Neural cell (in vitro differentiated cells): ENCODE results near the gene NR5A2. TPM values are rescaled to one million over a fixed set of nuclear protein-coding genes. Genes with fewer than 3 reads are reported as not detected.

Experiments used
- H2AFZ ChIP-seq: fragments of 200-600, 300-800 bp; sonication (generic), shearing (Covaris generic); 2 replicates; pipeline ENCODE4 v1.6.0; 2014; ENCODE audit warnings: low read depth, mild to moderate bottlenecking, antibody characterized with exemption, low read length, moderate library complexity
- H3F3A ChIP-seq: fragments of 200-600 bp; shearing (Covaris generic); 2 replicates; pipeline ENCODE4 v1.6.1; 2016; ENCODE audit warnings: mild to moderate bottlenecking, moderate library complexity, mixed read lengths, antibody characterized with exemption, low read length; ENCODE audit not compliant: insufficient read depth, poor library complexity, severe bottlenecking
- H3K27ac ChIP-seq: fragments of 200-600, 300-800 bp; sonication (generic), shearing (Covaris generic); 2 replicates; pipeline ENCODE4 v1.5.1; 2014; ENCODE audit warnings: mild to moderate bottlenecking, low read length, moderate library complexity
- H3K27me3 ChIP-seq: fragments of 300-800, 200-600 bp; sonication (generic), shearing (Covaris generic); 2 replicates; pipeline ENCODE4 v1.6.0; 2014; ENCODE audit warnings: mild to moderate bottlenecking, low read depth, low read length, moderate library complexity; ENCODE audit not compliant: insufficient read depth
- H3K36me3 ChIP-seq: fragments of 300-800, 200-600 bp; sonication (generic), shearing (Covaris generic); 2 replicates; pipeline ENCODE4 v1.5.1; 2014; ENCODE audit warnings: mild to moderate bottlenecking, antibody characterized with exemption, low read length, moderate library complexity; ENCODE audit not compliant: insufficient read depth
- H3K4me2 ChIP-seq: fragments of 300-800, 200-600 bp; sonication (generic), shearing (Covaris generic); 2 replicates; pipeline ENCODE4 v1.6.0; 2014; ENCODE audit warnings: mild to moderate bottlenecking, low read length
- H3K4me3 ChIP-seq: fragments of 300-800, 200-600 bp; sonication (generic), shearing (Covaris generic); 2 replicates; pipeline ENCODE4 v1.5.1; 2014; ENCODE audit warnings: mild to moderate bottlenecking, low read length, moderate library complexity
- H3K79me2 ChIP-seq: fragments of 200-600 bp; shearing (Covaris generic); replicated peaks from 2 replicates; pipeline ENCODE4 v1.6.0; 2014; ENCODE audit warnings: mild to moderate bottlenecking, low read length, moderate library complexity; ENCODE audit not compliant: insufficient read depth
- H3K9ac ChIP-seq: fragments of 300-800, 200-600 bp; sonication (generic), shearing (Covaris generic); 2 replicates; pipeline ENCODE4 v1.6.1; 2016; ENCODE audit warnings: mild to moderate bottlenecking, low read length, mixed read lengths
- H3K9me2 ChIP-seq: fragments of 200-600 bp; shearing (Covaris generic); 2 replicates; pipeline ENCODE4 v1.6.1; 2016; ENCODE audit warnings: mild to moderate bottlenecking, low read length, mixed read lengths; ENCODE audit not compliant: insufficient read depth
- H3K9me3 ChIP-seq: fragments of 200-600, 300-800 bp; sonication (generic), shearing (Covaris generic); 2 replicates; pipeline ENCODE4 v1.6.1; 2016; ENCODE audit warnings: mild to moderate bottlenecking, mixed run types, low read length, moderate library complexity, mixed read lengths
- H4K20me1 ChIP-seq: fragments of 200-600 bp; shearing (Covaris generic); 2 replicates; pipeline ENCODE4 v1.6.1; 2016; ENCODE audit warnings: mild to moderate bottlenecking, mixed run types; ENCODE audit not compliant: insufficient read depth
- EP300 ChIP-seq: fragments of 450-650 bp; conservative IDR thresholded peaks from 2 replicates; pipeline ENCODE4 v1.6.1; 2014; ENCODE audit warnings: antibody characterized with exemption, mild to moderate bottlenecking, moderate library complexity; ENCODE audit not compliant: poor library complexity, severe bottlenecking
- EZH2 ChIP-seq: fragments of 200-600, 300-800 bp; shearing (Covaris generic), sonication (generic); IDR thresholded peaks from 2 replicates; pipeline ENCODE4 v1.6.1; 2014; ENCODE audit warnings: antibody characterized with exemption, low read length, borderline replicate concordance, mild to moderate bottlenecking; ENCODE audit not compliant: insufficient read depth, poor library complexity, severe bottlenecking
- MXI1 ChIP-seq: fragments of 450-650 bp; conservative IDR thresholded peaks from 2 replicates; pipeline ENCODE4 v1.6.1; 2014; ENCODE audit warnings: antibody characterized with exemption, mild to moderate bottlenecking; ENCODE audit not compliant: poor library complexity, severe bottlenecking
- POLR2AphosphoS5 ChIP-seq: IDR thresholded peaks from 2 replicates; pipeline ENCODE4 v1.6.1; 2012
- RAD21 ChIP-seq: fragments of 450-650 bp; conservative IDR thresholded peaks from 2 replicates; pipeline ENCODE4 v1.6.1; 2014; ENCODE audit warnings: antibody characterized with exemption, mild to moderate bottlenecking, moderate library complexity
- SMC3 ChIP-seq: fragments of 450-650 bp; conservative IDR thresholded peaks from 2 replicates; pipeline ENCODE4 v1.6.1; 2014; ENCODE audit warnings: antibody characterized with exemption, mild to moderate bottlenecking, moderate library complexity; ENCODE audit not compliant: poor library complexity
- TAF1 ChIP-seq: IDR thresholded peaks from 2 replicates; pipeline ENCODE4 v1.6.1; 2012; ENCODE audit warnings: low read depth
- polyA plus RNA-seq: library from polyadenylated mRNA; depleted of rRNA; stranded (reverse); fragments of >200 nt; gene quantifications from 2 replicates; pipeline ENCODE4 v1.2.3, GENCODE V29; 2014
- TF ChIP-seq, protein P1 (sequence below): fragments of 450-650 bp; IDR thresholded peaks from 2 replicates; pipeline ENCODE4 v1.5.1; 2014; ENCODE audit warnings: antibody characterized with exemption, mild to moderate bottlenecking, moderate library complexity; ENCODE audit not compliant: poor library complexity, severe bottlenecking
- TF ChIP-seq, protein P2 (sequence below): IDR thresholded peaks from 2 replicates; pipeline ENCODE4 v1.6.1; 2012; ENCODE audit warnings: borderline replicate concordance

The NR5A2 gene
- polyA plus RNA-seq, 1 donor from 2014 or later, result not detected

DNA sequence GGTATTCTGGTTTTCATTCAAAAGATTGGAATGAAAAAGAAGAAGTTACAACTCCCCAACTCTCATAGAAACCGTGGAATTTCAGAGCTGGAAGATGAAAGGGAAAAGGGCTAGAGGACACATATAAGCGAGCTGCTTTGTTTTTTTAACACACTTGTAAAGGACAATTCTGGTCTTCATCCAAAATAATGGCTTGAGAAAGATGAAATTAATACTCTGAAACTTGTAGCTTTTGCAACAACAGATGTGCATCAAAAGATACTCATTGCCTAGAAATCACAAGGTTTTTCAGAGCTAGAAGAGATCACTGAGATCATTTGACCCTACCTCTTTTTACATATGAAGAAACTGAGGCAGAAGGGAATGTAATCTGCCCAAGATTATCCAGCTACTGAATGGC lies 25.6 kb downstream of the NR5A2 start:
- no peak overlapping the region for H3K4me3 ChIP-seq
- H3K79me2 ChIP-seq, result no peaks in the 10 kb centered on the region
- H3K27ac ChIP-seq, result no peak overlapping the region
- no peaks in the 10 kb centered on the region for H3K27me3 ChIP-seq
- H3K9me3 ChIP-seq, result no peaks in the 10 kb centered on the region
- no peak for TF ChIP-seq EP300
- no peak for TF ChIP-seq TAF1
- no peak for TF ChIP-seq SMC3
- no peak for TF ChIP-seq EZH2
- no peak for TF ChIP-seq RAD21
- TF ChIP-seq, protein P1, sequence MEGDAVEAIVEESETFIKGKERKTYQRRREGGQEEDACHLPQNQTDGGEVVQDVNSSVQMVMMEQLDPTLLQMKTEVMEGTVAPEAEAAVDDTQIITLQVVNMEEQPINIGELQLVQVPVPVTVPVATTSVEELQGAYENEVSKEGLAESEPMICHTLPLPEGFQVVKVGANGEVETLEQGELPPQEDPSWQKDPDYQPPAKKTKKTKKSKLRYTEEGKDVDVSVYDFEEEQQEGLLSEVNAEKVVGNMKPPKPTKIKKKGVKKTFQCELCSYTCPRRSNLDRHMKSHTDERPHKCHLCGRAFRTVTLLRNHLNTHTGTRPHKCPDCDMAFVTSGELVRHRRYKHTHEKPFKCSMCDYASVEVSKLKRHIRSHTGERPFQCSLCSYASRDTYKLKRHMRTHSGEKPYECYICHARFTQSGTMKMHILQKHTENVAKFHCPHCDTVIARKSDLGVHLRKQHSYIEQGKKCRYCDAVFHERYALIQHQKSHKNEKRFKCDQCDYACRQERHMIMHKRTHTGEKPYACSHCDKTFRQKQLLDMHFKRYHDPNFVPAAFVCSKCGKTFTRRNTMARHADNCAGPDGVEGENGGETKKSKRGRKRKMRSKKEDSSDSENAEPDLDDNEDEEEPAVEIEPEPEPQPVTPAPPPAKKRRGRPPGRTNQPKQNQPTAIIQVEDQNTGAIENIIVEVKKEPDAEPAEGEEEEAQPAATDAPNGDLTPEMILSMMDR, result no peak
- TF ChIP-seq MXI1, result no peak
- TF ChIP-seq, protein P2, sequence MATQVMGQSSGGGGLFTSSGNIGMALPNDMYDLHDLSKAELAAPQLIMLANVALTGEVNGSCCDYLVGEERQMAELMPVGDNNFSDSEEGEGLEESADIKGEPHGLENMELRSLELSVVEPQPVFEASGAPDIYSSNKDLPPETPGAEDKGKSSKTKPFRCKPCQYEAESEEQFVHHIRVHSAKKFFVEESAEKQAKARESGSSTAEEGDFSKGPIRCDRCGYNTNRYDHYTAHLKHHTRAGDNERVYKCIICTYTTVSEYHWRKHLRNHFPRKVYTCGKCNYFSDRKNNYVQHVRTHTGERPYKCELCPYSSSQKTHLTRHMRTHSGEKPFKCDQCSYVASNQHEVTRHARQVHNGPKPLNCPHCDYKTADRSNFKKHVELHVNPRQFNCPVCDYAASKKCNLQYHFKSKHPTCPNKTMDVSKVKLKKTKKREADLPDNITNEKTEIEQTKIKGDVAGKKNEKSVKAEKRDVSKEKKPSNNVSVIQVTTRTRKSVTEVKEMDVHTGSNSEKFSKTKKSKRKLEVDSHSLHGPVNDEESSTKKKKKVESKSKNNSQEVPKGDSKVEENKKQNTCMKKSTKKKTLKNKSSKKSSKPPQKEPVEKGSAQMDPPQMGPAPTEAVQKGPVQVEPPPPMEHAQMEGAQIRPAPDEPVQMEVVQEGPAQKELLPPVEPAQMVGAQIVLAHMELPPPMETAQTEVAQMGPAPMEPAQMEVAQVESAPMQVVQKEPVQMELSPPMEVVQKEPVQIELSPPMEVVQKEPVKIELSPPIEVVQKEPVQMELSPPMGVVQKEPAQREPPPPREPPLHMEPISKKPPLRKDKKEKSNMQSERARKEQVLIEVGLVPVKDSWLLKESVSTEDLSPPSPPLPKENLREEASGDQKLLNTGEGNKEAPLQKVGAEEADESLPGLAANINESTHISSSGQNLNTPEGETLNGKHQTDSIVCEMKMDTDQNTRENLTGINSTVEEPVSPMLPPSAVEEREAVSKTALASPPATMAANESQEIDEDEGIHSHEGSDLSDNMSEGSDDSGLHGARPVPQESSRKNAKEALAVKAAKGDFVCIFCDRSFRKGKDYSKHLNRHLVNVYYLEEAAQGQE, result no peak
- no peak for TF ChIP-seq POLR2AphosphoS5
- no peaks in the 10 kb centered on the region for H3F3A ChIP-seq
- no peak overlapping the region for H2AFZ ChIP-seq
- no peaks in the 10 kb centered on the region for H3K36me3 ChIP-seq
- H3K9me2 ChIP-seq, result no peaks in the 10 kb centered on the region
- H3K4me2 ChIP-seq, result no peak overlapping the region
- no peak overlapping the region for H3K9ac ChIP-seq
- no peaks in the 10 kb centered on the region for H4K20me1 ChIP-seq

DNA sequence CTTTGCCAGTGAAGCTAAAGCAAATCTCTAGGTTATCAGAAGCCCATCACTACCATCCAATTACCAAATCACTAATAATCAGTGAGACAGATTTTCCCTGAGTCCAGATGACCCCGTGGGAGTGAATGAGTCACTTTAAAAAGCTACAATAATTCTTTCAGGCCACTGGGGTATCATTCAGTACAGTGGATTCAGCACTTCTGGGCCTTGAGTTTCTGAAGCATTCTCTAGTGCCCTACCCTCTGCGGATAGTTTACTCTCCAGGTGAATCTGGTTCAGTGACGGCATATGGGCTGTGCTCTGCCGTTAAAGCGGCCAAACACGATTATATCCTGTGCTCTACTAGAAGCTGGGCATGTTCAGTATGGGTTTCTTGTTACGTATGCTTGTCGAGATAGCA lies 26.1 kb downstream of the NR5A2 start:
- Histone ChIP-seq H3K79me2 (no peaks in the 10 kb centered on the region), H3K9me2 (no peaks in the 10 kb centered on the region)
- no peak for TF ChIP-seq MXI1
- no peak for TF ChIP-seq TAF1
- no peak for TF ChIP-seq SMC3
- TF ChIP-seq RAD21, result no peak
- no peak for TF ChIP-seq EP300
- no peak for TF ChIP-seq EZH2
- TF ChIP-seq POLR2AphosphoS5, result no peak
- TF ChIP-seq, protein P2, result no peak
- TF ChIP-seq, protein P1, result no peak

More for the DNA sequence above, 26.1 kb downstream of the NR5A2 start:
- no peak overlapping the region for H3K9ac ChIP-seq
- no peak overlapping the region for H2AFZ ChIP-seq
- H3K9me3 ChIP-seq, result no peaks in the 10 kb centered on the region
- no peaks in the 10 kb centered on the region for H3K36me3 ChIP-seq
- H3K27ac ChIP-seq, result no peak overlapping the region
- H3K4me2 ChIP-seq, result no peak overlapping the region
- H3K4me3 ChIP-seq, result no peak overlapping the region
- H3F3A ChIP-seq, result no peaks in the 10 kb centered on the region
- H3K27me3 ChIP-seq, result no peaks in the 10 kb centered on the region
- no peaks in the 10 kb centered on the region for H4K20me1 ChIP-seq
